Left ventricle myocardium inferior (tissue), 1 donor: ENCODE data around the gene S100A2. TPM values are rescaled to one million over a fixed set of nuclear protein-coding genes. Genes with fewer than 3 reads are reported as not detected.
A peak's percentile ranks its signal among the peaks of the same experiment; 100 is the strongest.

Source experiments
- DNase-seq: peaks from one replicate; pipeline ENCODE4 v3.0.0-alpha.2; 2020
- H3K27ac ChIP-seq: fragments of 200-600 bp; replicated peaks from 2 replicates; pipeline ENCODE4 v1.8.0; 2021
- H3K27me3 ChIP-seq: fragments of 200-600 bp; 2 replicates; pipeline ENCODE4 v1.8.0; 2021; ENCODE audit warnings: low read depth
- H3K36me3 ChIP-seq: fragments of 200-600 bp; 2 replicates; pipeline ENCODE4 v1.8.0; 2021
- H3K4me1 ChIP-seq: fragments of 200-600 bp; 2 replicates; pipeline ENCODE4 v1.8.0; 2021
- H3K4me3 ChIP-seq: fragments of 200-600 bp; 2 replicates; pipeline ENCODE4 v1.8.0; 2021; ENCODE audit warnings: mild to moderate bottlenecking, moderate library complexity
- H3K9me3 ChIP-seq: fragments of 200-600 bp; replicated peaks from 2 replicates; pipeline ENCODE4 v1.8.0; 2021
- CTCF ChIP-seq: fragments of 200-600 bp; IDR thresholded peaks from 2 replicates; pipeline ENCODE4 v1.8.0; 2021; ENCODE audit warnings: antibody characterized with exemption, mild to moderate bottlenecking, borderline replicate concordance
- intact Hi-C: fragments of 100-400 bp; cut with micrococcal nuclease; formaldehyde crosslinking; loops from one replicate; pipeline ENCODE4 v1.11.0; 2022
- total RNA-seq: library from RNA; stranded (reverse); fragmentation: NEBNext Ultra II Directional; extraction: Animal tissue kit (Norgen Biotek cat#: 25700); gene quantifications from one replicate; pipeline ENCODE4 v1.2.1, GENCODE V29; 2021
- donor health status: DM: no; HTN: yes; CAD: no; lungs with severe emphysema.

The S100A2 gene
- total RNA-seq, 1 donor from 2014 or later, result 2.7 TPM

- Histone ChIP-seq H3K4me1 (peaks cover 60% of the 10 kb centered on the region), H3K27me3 (no peaks in the 10 kb centered on the region), H3K4me3 (peak overlapping the region; percentile 67), H3K36me3 (peaks cover 29% of the 10 kb centered on the region), H3K9me3 (no peaks in the 10 kb centered on the region), H3K27ac (peak overlapping the region; percentile 90)
- no peak for TF ChIP-seq CTCF
- intact Hi-C loops, result no loop called here
- no peak for DNase-seq
Measured at GRCh38 chr1:153609585-153609907, 43.9 kb upstream of the S100A2 start.

GRCh38 chr1:153608742-153609584 lies 43.3 kb upstream of the S100A2 start:
- peak; percentile 70 for DNase-seq
- H3K36me3 ChIP-seq, result peaks cover 29% of the 10 kb centered on the region
- peak overlapping the region; percentile 67 for H3K4me3 ChIP-seq
- H3K4me1 ChIP-seq, result peaks cover 60% of the 10 kb centered on the region
- no peaks in the 10 kb centered on the region for H3K9me3 ChIP-seq
- no peak for TF ChIP-seq CTCF
- peak overlapping the region; percentile 90 for H3K27ac ChIP-seq
- intact Hi-C loops, result no loop called here
- H3K27me3 ChIP-seq, result no peaks in the 10 kb centered on the region

GRCh38 chr1:153608089-153608682 lies 42.5 kb upstream of the S100A2 start:
- H3K36me3 ChIP-seq, result peaks cover 29% of the 10 kb centered on the region
- H3K9me3 ChIP-seq, result no peaks in the 10 kb centered on the region
- DNase-seq, result no peak
- intact Hi-C loops, result no loop called here
- no peaks in the 10 kb centered on the region for H3K27me3 ChIP-seq
- peak overlapping the region; percentile 67 for H3K4me3 ChIP-seq
- TF ChIP-seq CTCF, result no peak
- peaks cover 55% of the 10 kb centered on the region for H3K4me1 ChIP-seq
- peak overlapping the region; percentile 90 for H3K27ac ChIP-seq

- no peak for DNase-seq
- Histone ChIP-seq H3K4me1 (peaks cover 54% of the 10 kb centered on the region), H3K4me3 (peak overlapping the region; percentile 67), H3K27me3 (no peaks in the 10 kb centered on the region), H3K27ac (peak overlapping the region; percentile 90), H3K36me3 (peaks cover 29% of the 10 kb centered on the region), H3K9me3 (no peaks in the 10 kb centered on the region)
- intact Hi-C loops, result no loop called here
- no peak for TF ChIP-seq CTCF
Measured at GRCh38 chr1:153607381-153607780, 41.7 kb upstream of the S100A2 start.

- Histone ChIP-seq H3K4me3 (no peak overlapping the region), H3K9me3 (no peaks in the 10 kb centered on the region), H3K4me1 (peaks cover 46% of the 10 kb centered on the region), H3K36me3 (peaks cover 29% of the 10 kb centered on the region), H3K27ac (no peak overlapping the region), H3K27me3 (no peaks in the 10 kb centered on the region)
- DNase-seq, result no peak
- intact Hi-C loops, result no loop called here
- no peak for TF ChIP-seq CTCF
Measured at GRCh38 chr1:153606194-153606593, 40.5 kb upstream of the S100A2 start.
